Fibroblast of lung (primary cell): ENCODE measurements around the gene FRS2. TPM values are rescaled to one million over a fixed set of nuclear protein-coding genes. Genes with fewer than 3 reads are reported as not detected.

Experiments
- DNase-seq, 2 donors: peaks; one replicate each; pipeline versions ENCODE4 v3.0.0 to v3.0.0-alpha.2; 2010; ENCODE audit warnings: low read depth in 2 of 2
- H2AFZ ChIP-seq: 2 replicates; pipeline ENCODE4 v1.5.1; 2012; ENCODE audit warnings: low read length, control low read depth, inconsistent platforms
- H3K27ac ChIP-seq: 2 replicates; pipeline ENCODE4 v1.5.1; 2011; ENCODE audit warnings: low read length, control low read depth; ENCODE audit not compliant: insufficient read depth
- H3K27me3 ChIP-seq: 2 replicates; pipeline ENCODE4 v1.5.1; 2011; ENCODE audit warnings: mild to moderate bottlenecking, low read length; ENCODE audit not compliant: control insufficient read depth, insufficient read depth
- H3K36me3 ChIP-seq: 2 replicates; pipeline ENCODE4 v1.5.1; 2011; ENCODE audit warnings: low read length; ENCODE audit not compliant: control insufficient read depth, insufficient read depth
- H3K4me1 ChIP-seq: 2 replicates; pipeline ENCODE4 v1.5.1; 2011; ENCODE audit warnings: low read length; ENCODE audit not compliant: control insufficient read depth, insufficient read depth; ENCODE audit errors: extremely low read depth
- H3K4me2 ChIP-seq: 2 replicates; pipeline ENCODE4 v1.5.1; 2011; ENCODE audit warnings: low read length, control low read depth; ENCODE audit not compliant: insufficient read depth; ENCODE audit errors: extremely low read depth
- H3K4me3 ChIP-seq, 4 experiments: fragments of 200-600 bp in 1 of 4; sonication (generic) in 1 of 4; replicated peaks in 1 of 4; 2 replicates each; pipeline ENCODE4 v1.5.1; 2011 to 2016; ENCODE audit warnings: low read length in 4 of 4, low read depth in 3 of 4, mild to moderate bottlenecking in 3 of 4, control low read depth in 2 of 4, inconsistent platforms in 1 of 4, mixed read lengths in 1 of 4; ENCODE audit not compliant: insufficient read depth in 1 of 4; ENCODE audit errors: control extremely low read depth in 1 of 4
- H3K79me2 ChIP-seq: 2 replicates; pipeline ENCODE4 v1.5.1; 2012; ENCODE audit warnings: mild to moderate bottlenecking, low read length, inconsistent platforms; ENCODE audit not compliant: control insufficient read depth, insufficient read depth
- H3K9ac ChIP-seq: 2 replicates; pipeline ENCODE4 v1.5.1; 2011; ENCODE audit warnings: mild to moderate bottlenecking, low read length, control low read depth; ENCODE audit not compliant: insufficient read depth
- H3K9me3 ChIP-seq: 2 replicates; pipeline ENCODE4 v1.5.1; 2012; ENCODE audit warnings: low read depth, low read length; ENCODE audit not compliant: control insufficient read depth, insufficient read depth
- H4K20me1 ChIP-seq: 2 replicates; pipeline ENCODE4 v1.5.1; 2011; ENCODE audit warnings: low read length; ENCODE audit not compliant: control insufficient read depth, insufficient read depth; ENCODE audit errors: extremely low read depth
- CTCF ChIP-seq, 2 donors: IDR thresholded peaks in 1 of 2; conservative IDR thresholded peaks in 1 of 2; 1 replicate in 1 of 2; 2 replicates in 1 of 2; pipeline ENCODE4 v1.5.1; 2011 to 2012; ENCODE audit warnings: low read length in 2 of 2, control low read depth in 1 of 2, inconsistent platforms in 1 of 2, low read depth in 1 of 2, mild to moderate bottlenecking in 1 of 2
- EZH2 ChIP-seq: IDR thresholded peaks from 2 replicates; pipeline ENCODE4 v1.5.1; 2012; ENCODE audit warnings: low read length, control low read depth, mild to moderate bottlenecking; ENCODE audit errors: missing control alignments
- polyA plus RNA-seq, 2 donors: library from polyadenylated mRNA; depleted of rRNA in 1 of 2; stranded (reverse) in 1 of 2; unstranded in 1 of 2; fragments of >200 nt; gene quantifications; 2 replicates each; pipeline ENCODE4 v1.2.1, GENCODE V29; 2011 to 2012; ENCODE audit warnings: missing spikeins in 1 of 2
- total RNA-seq: library from RNA; depleted of rRNA; stranded (reverse); fragments of >200 nt; gene quantifications from 2 replicates; pipeline ENCODE4 v1.2.1, GENCODE V29; 2014

Gene FRS2
- total and polyA plus RNA-seq, 2 donors (not counting 1 experiment from before 2014, with no cell fraction given), result 37.1 to 45.9 TPM

DNA sequence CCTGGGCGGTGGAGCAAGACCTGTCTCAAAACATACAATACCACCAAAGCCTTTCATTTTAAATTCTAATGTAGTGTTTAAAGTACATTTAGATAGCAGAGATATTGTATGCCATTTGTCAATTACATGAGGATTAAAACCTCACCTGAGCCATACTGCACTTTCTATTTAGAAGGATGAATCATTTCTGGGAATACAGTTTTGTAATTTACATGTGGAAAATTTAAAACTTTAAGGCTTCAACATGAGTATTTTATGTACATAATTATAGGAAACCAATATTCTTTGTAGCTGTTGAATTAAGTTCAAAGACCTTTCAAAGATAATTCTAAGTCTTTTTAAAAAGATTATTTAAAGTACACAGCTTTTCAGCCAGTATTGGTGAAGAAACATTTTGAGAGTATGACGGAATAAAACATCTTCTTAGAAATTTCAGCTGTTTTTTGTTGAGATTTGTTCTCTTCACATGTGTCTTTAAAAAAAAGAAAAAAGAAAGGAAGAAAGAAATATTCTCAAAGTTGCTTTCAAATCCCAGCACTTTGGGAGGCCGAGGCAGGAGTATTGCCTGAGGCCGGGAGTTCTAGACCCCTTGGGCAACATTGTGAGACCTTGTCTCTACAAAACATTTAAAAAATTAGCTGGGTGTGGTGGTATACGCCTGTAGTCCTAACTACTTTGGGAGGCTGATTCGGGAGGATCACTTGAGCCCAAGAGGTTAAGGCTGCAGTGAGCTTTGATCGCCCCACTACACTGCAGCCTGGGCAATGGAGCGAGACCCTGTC lies 80.6 kb downstream of the FRS2 start:
- Histone ChIP-seq H3K4me3 (no peak overlapping the region), H3K4me1 (peaks cover under 1% of the 10 kb centered on the region), H3K36me3 (no peaks in the 10 kb centered on the region), H3K79me2 (no peaks in the 10 kb centered on the region), H3K27me3 (no peaks in the 10 kb centered on the region), H2AFZ (no peak overlapping the region), H3K9me3 (no peaks in the 10 kb centered on the region), H3K27ac (no peak overlapping the region), H3K4me2 (no peak overlapping the region), H4K20me1 (no peaks in the 10 kb centered on the region), H3K9ac (no peak overlapping the region)
- no peak for DNase-seq
- no peak for TF ChIP-seq EZH2
- no peak for TF ChIP-seq CTCF (conservative IDR thresholded peaks at IDR 0.05 in 1 of 2, IDR thresholded peaks at IDR 0.05 in 1 of 2; ENCODE audit: low read depth in 1 of 2, low read length in 2 of 2)

DNA sequence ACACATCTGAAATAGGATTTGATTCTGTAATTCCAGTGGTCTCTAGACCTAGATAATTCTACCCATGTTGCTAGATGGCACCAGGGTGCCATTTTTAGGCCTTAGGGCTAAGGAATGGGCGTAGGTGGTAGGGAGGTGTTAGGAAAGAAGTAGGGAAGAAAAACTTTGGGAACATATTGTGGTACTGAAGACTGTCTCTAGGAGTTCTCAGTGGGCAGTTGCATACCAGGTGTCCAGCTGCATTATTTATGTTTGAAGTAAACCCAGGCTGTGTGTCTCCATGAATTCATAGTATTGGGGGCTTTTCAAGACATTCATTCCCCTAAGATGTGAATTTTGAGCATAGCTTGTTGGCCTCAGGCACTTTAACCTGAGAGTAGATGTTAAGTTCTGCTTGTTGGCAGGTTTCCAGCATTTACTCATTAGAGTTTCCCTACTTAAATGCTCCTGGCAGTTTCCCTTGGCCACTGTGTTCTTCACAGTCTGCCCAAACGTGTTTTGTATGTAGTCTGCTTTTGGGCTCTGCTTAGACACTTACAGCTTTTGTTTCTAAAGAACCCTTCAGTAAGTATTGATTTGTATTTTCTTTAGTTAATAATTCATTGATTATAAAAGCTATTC lies 83.5 kb downstream of the FRS2 start:
- H3K4me2 ChIP-seq, result no peak overlapping the region
- H3K36me3 ChIP-seq, result no peaks in the 10 kb centered on the region
- peak; percentile 71 to 77 for DNase-seq
- peak overlapping the region; percentile 4 for H3K27ac ChIP-seq
- H3K9me3 ChIP-seq, result no peaks in the 10 kb centered on the region
- no peaks in the 10 kb centered on the region for H4K20me1 ChIP-seq
- peaks cover 7% of the 10 kb centered on the region for H3K4me1 ChIP-seq
- no peak overlapping the region for H2AFZ ChIP-seq
- H3K79me2 ChIP-seq, result peaks cover 17% of the 10 kb centered on the region
- H3K9ac ChIP-seq, result no peak overlapping the region
- no peak for TF ChIP-seq EZH2
- no peak for TF ChIP-seq CTCF (conservative IDR thresholded peaks at IDR 0.05 in 1 of 2, IDR thresholded peaks at IDR 0.05 in 1 of 2; ENCODE audit: low read depth in 1 of 2, low read length in 2 of 2)
- no peaks in the 10 kb centered on the region for H3K27me3 ChIP-seq
- no peak overlapping the region for H3K4me3 ChIP-seq

DNA sequence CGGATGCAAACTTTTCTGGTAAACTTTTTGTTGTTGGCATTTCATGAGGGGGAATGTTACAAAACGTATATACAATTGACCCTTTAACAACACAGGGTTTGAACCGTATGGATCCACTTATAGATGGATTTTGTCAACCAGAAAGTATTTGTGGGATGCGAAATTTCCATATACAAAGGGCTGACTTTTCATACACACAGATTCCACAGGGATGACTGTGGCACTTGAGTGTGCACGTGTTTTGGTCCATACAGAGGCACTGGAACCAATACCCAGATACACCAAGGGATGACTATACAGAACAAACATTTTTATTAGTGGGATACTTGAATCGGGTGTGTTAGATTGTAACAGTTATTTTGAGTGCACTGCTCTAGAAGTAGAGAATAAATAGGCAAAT lies 85.3 kb downstream of the FRS2 start:
- peak; percentile 84 to 96 for DNase-seq
- H3K9ac ChIP-seq, result no peak overlapping the region
- H3K4me3 ChIP-seq, result no peak overlapping the region
- H3K4me1 ChIP-seq, result peaks cover 7% of the 10 kb centered on the region
- H3K79me2 ChIP-seq, result peaks cover 27% of the 10 kb centered on the region
- no peaks in the 10 kb centered on the region for H4K20me1 ChIP-seq
- H3K4me2 ChIP-seq, result peak overlapping the region; percentile 73
- no peaks in the 10 kb centered on the region for H3K9me3 ChIP-seq
- H2AFZ ChIP-seq, result no peak overlapping the region
- TF ChIP-seq EZH2 (no peak), CTCF (conservative IDR thresholded peaks at IDR 0.05 in 1 of 2, IDR thresholded peaks at IDR 0.05 in 1 of 2; ENCODE audit: low read depth in 1 of 2, low read length in 2 of 2) (no peak)
- peak overlapping the region; percentile 86 for H3K27ac ChIP-seq
- H3K36me3 ChIP-seq, result no peaks in the 10 kb centered on the region
- no peaks in the 10 kb centered on the region for H3K27me3 ChIP-seq
